A549 (cell line): ENCODE measurements around the gene DMAP1. TPM values are rescaled to one million over a fixed set of nuclear protein-coding genes. Genes with fewer than 3 reads are reported as not detected.

Source experiments
- ATAC-seq, 2 experiments: fragments of 200-7000 bp in 1 of 2; fragments of >200 bp in 1 of 2; cut with Nextera tagmentation in 1 of 2; cut with Tn5 transposase in 1 of 2; 3 replicates each; pipeline versions ENCODE4 v1.8.0 to v1.9.1; 2018 to 2020; ENCODE audit warnings: mild to moderate bottlenecking in 1 of 2, moderate library complexity in 1 of 2
- CTCF ChIA-PET: fragments of 300-600 bp; sonication (Branson Sonifier 250); formaldehyde crosslinking; extraction: SDS; loops from one replicate; lab custom pipeline; 2021; ENCODE audit warnings: antibody characterized with exemption, inconsistent platforms; lab: Yijun Ruan, JAX
- POLR2A ChIA-PET: fragments of 350-600 bp; formaldehyde crosslinking; extraction: SDS; loops from one replicate; lab custom pipeline; 2021; ENCODE audit warnings: antibody characterized with exemption, inconsistent platforms; lab: Yijun Ruan, JAX
- DNase-seq, 2 experiments: peaks; one replicate each; pipeline versions ENCODE4 v3.0.0 to v3.0.0-alpha.2; 2011 to 2016; ENCODE audit warnings: low read depth in 1 of 2, low spot score in 1 of 2
- FAIRE-seq: peaks from 2 replicates; lab custom pipeline; 2011; peaks lifted over from hg19 to GRCh38; lab: Jason Lieb, UNC
- H3K27ac ChIP-seq, 2 experiments: fragments of >200 bp; sonication (Bioruptor Twin); formaldehyde crosslinking; 3 replicates each; pipeline ENCODE4 v1.5.1; 2016 to 2017
- H3K4me1 ChIP-seq: fragments of >200 bp; sonication (Bioruptor Twin); formaldehyde crosslinking; 3 replicates; pipeline ENCODE4 v1.6.1; 2016
- H3K4me2 ChIP-seq: fragments of >200 bp; sonication (Bioruptor Twin); formaldehyde crosslinking; 3 replicates; pipeline ENCODE4 v1.6.1; 2016
- H3K4me3 ChIP-seq: fragments of >200 bp; sonication (Bioruptor Twin); formaldehyde crosslinking; 3 replicates; pipeline ENCODE4 v1.5.1; 2016
- H3K9me3 ChIP-seq: fragments of >200 bp; sonication (Bioruptor Twin); formaldehyde crosslinking; 3 replicates; pipeline ENCODE4 v1.6.1; 2016
- BCL3 ChIP-seq: fragments of >200 bp; sonication (Bioruptor Twin); formaldehyde crosslinking; IDR thresholded peaks from 3 replicates; pipeline ENCODE4 v1.6.1; 2016
- CBX2 ChIP-seq: fragments of 200-600 bp; sonication (generic); IDR thresholded peaks from 2 replicates; pipeline ENCODE4 v1.6.1; 2016; ENCODE audit warnings: low read depth, mild to moderate bottlenecking, borderline replicate concordance
- ESRRA ChIP-seq: fragments of 150-350 bp; IDR thresholded peaks from 2 replicates; pipeline ENCODE4 v1.6.1; 2014; ENCODE audit warnings: mild to moderate bottlenecking, low read length, borderline replicate concordance
- HDAC2 ChIP-seq: fragments of 200-600 bp; sonication (generic); IDR thresholded peaks from 2 replicates; pipeline ENCODE4 v1.6.1; 2016
- HEYL ChIP-seq: fragments of 250-450 bp; sonication (Bioruptor Pico); IDR thresholded peaks from 2 replicates; pipeline ENCODE4 v1.8.0; 2021; ENCODE audit warnings: mild to moderate bottlenecking, moderate library complexity
- HOXB13 ChIP-seq: fragments of 250-450 bp; sonication (Bioruptor Pico); IDR thresholded peaks from 2 replicates; pipeline ENCODE4 v1.5.0; 2020; ENCODE audit warnings: low read depth, mild to moderate bottlenecking, moderate library complexity
- JUNB ChIP-seq: fragments of >200 bp; sonication (Bioruptor Twin); formaldehyde crosslinking; IDR thresholded peaks from 2 replicates; pipeline ENCODE4 v1.6.1; 2016
- KDM1A ChIP-seq: fragments of 200-600 bp; sonication (generic); IDR thresholded peaks from 2 replicates; pipeline ENCODE4 v1.6.1; 2016; ENCODE audit warnings: low read depth, mild to moderate bottlenecking
- KDM5A ChIP-seq: fragments of 200-600 bp; sonication (generic); IDR thresholded peaks from 2 replicates; pipeline ENCODE4 v1.6.1; 2016; ENCODE audit warnings: antibody characterized with exemption, mild to moderate bottlenecking
- MYC ChIP-seq: IDR thresholded peaks from 2 replicates; pipeline ENCODE4 v1.6.1; 2012; ENCODE audit warnings: mild to moderate bottlenecking, inconsistent platforms, low read length, improper control_type of control experiment, borderline replicate concordance
- NFE2L2 ChIP-seq: fragments of 150-350 bp; conservative IDR thresholded peaks from 2 replicates; pipeline ENCODE4 v1.6.1; 2014; ENCODE audit warnings: low read length
- NPAS2 ChIP-seq: fragments of 250-450 bp; sonication (Bioruptor Pico); IDR thresholded peaks from 2 replicates; pipeline ENCODE4 v1.8.0; 2022; ENCODE audit warnings: mild to moderate bottlenecking, moderate library complexity, borderline replicate concordance
- NR3C1 ChIP-seq: fragments of >200 bp; sonication (Bioruptor Twin); formaldehyde crosslinking; IDR thresholded peaks from 3 replicates; pipeline ENCODE4 v1.6.1; 2017
- RARB ChIP-seq: fragments of 250-450 bp; sonication (Bioruptor Pico); IDR thresholded peaks from 2 replicates; pipeline ENCODE4 v1.8.0; 2021; ENCODE audit warnings: mild to moderate bottlenecking, moderate library complexity
- RCOR1 ChIP-seq: fragments of 150-350 bp; IDR thresholded peaks from 2 replicates; pipeline ENCODE4 v1.6.1; 2014; ENCODE audit warnings: antibody characterized with exemption, low read length, low read depth
- RFX5 ChIP-seq: fragments of 450-650 bp; IDR thresholded peaks from 2 replicates; pipeline ENCODE4 v1.7.1; 2014; ENCODE audit warnings: antibody characterized with exemption, mild to moderate bottlenecking, moderate library complexity
- USF2 ChIP-seq: fragments of 450-650 bp; IDR thresholded peaks from 2 replicates; pipeline ENCODE4 v1.6.1; 2014; ENCODE audit warnings: antibody characterized with exemption
- ZFP36 ChIP-seq: fragments of 450-650 bp; IDR thresholded peaks from 2 replicates; pipeline ENCODE4 v1.6.1; 2014; ENCODE audit warnings: borderline replicate concordance; ENCODE audit not compliant: partially characterized antibody
- WGBS: methylation state at CpG from one replicate; pipeline ENCODE4 v1.1.6; 2017; ENCODE audit errors: missing lambda C conversion rate; 5-methylcytosine and 5-hydroxymethylcytosine counted together
- polyA plus RNA-seq, 4 experiments: library from polyadenylated mRNA; depleted of rRNA in 3 of 4; stranded (reverse); fragments of >200 nt; fragmentation: RNase III in 1 of 4; extraction: RNeasy Plus Mini Kit Qiagen cat#74134 plus additional on column Dnase treatment in 1 of 4; gene quantifications; 2 replicates in 3 of 4; 3 replicates in 1 of 4; pipeline ENCODE4 v1.2.3, GENCODE V29; 2011 to 2017
- TF ChIP-seq, protein P1 (sequence below): fragments of 200-600 bp; sonication (generic); IDR thresholded peaks from 2 replicates; pipeline ENCODE4 v1.6.1; 2016; ENCODE audit warnings: antibody characterized with exemption, mild to moderate bottlenecking, moderate library complexity
- TF ChIP-seq, protein P2 (sequence below): IDR thresholded peaks from 2 replicates; pipeline ENCODE4 v1.6.1; 2012
- TF ChIP-seq, protein P3 (sequence below): fragments of 250-450 bp; sonication (Bioruptor Pico); IDR thresholded peaks from 2 replicates; pipeline ENCODE4 v1.5.0; 2020; ENCODE audit warnings: low read depth, mild to moderate bottlenecking, moderate library complexity

DMAP1 gene
- polyA plus RNA-seq, 2 of the 4 experiments (the other 2 are of a cell fraction) = 26.3 to 28.2 TPM

GRCh38 chr1:44243782-44244495 lies 30.7 kb downstream of the DMAP1 start:
- ChIA-PET CTCF (interaction anchor here (1.2 kb wide), 1 partner anchor 26 kb away, joined by 4 read pairs; no protein-coding TSS in a partner anchor), POLR2A (no interaction called here)
- WGBS = 98% methylated on average over 7 of the region's 7 CpGs
- Histone ChIP-seq H3K4me3 (no peak overlapping the region), H3K4me2 (no peak overlapping the region), H3K4me1 (no peaks in the 10 kb centered on the region), H3K27ac (no peak overlapping the region), H3K9me3 (no peaks in the 10 kb centered on the region)
- DNase-seq (no peak), FAIRE-seq (no peak), ATAC-seq (no peak)
- TF ChIP-seq NFE2L2 (no peak), MYC (no peak), RCOR1 (no peak), HOXB13 (no peak), KDM5A (no peak), BCL3 (no peak), NR3C1 (no peak), CBX2 (no peak), RARB (CRISPR knock-in tag) (no peak), NPAS2 (no peak), ESRRA (no peak), HDAC2 (no peak), HEYL (CRISPR knock-in tag) (no peak), USF2 (no peak), JUNB (no peak), ZFP36 (no peak), RFX5 (no peak)
- TF ChIP-seq, protein P1, sequence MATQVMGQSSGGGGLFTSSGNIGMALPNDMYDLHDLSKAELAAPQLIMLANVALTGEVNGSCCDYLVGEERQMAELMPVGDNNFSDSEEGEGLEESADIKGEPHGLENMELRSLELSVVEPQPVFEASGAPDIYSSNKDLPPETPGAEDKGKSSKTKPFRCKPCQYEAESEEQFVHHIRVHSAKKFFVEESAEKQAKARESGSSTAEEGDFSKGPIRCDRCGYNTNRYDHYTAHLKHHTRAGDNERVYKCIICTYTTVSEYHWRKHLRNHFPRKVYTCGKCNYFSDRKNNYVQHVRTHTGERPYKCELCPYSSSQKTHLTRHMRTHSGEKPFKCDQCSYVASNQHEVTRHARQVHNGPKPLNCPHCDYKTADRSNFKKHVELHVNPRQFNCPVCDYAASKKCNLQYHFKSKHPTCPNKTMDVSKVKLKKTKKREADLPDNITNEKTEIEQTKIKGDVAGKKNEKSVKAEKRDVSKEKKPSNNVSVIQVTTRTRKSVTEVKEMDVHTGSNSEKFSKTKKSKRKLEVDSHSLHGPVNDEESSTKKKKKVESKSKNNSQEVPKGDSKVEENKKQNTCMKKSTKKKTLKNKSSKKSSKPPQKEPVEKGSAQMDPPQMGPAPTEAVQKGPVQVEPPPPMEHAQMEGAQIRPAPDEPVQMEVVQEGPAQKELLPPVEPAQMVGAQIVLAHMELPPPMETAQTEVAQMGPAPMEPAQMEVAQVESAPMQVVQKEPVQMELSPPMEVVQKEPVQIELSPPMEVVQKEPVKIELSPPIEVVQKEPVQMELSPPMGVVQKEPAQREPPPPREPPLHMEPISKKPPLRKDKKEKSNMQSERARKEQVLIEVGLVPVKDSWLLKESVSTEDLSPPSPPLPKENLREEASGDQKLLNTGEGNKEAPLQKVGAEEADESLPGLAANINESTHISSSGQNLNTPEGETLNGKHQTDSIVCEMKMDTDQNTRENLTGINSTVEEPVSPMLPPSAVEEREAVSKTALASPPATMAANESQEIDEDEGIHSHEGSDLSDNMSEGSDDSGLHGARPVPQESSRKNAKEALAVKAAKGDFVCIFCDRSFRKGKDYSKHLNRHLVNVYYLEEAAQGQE = no peak
- TF ChIP-seq, protein P2, sequence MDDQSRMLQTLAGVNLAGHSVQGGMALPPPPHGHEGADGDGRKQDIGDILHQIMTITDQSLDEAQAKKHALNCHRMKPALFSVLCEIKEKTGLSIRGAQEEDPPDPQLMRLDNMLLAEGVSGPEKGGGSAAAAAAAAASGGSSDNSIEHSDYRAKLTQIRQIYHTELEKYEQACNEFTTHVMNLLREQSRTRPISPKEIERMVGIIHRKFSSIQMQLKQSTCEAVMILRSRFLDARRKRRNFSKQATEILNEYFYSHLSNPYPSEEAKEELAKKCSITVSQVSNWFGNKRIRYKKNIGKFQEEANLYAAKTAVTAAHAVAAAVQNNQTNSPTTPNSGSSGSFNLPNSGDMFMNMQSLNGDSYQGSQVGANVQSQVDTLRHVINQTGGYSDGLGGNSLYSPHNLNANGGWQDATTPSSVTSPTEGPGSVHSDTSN = no peak

DNA sequence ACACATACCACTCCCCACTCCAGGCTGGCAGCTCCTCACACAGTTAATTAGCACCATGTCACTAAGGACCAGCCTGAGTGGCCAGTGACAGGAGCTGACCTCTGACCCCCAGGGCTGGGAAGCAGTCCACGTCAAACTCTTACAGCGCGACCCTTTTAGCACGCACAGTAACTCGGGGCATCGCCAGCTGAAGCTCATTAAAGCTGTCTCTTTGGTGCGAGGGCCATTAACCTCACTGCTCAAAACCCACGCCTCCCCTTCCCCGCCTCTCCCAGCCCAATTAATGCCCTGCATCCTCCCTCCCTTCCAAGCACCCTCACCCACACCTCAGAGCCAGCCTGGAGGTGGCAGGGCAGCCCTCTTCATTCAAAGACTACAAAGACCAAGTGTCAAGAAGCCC lies 31.7 kb downstream of the DMAP1 start:
- no peak overlapping the region for H3K4me3 ChIP-seq
- H3K4me2 ChIP-seq = no peak overlapping the region
- 100% methylated on average over 8 of the region's 9 CpGs for WGBS
- H3K4me1 ChIP-seq = no peaks in the 10 kb centered on the region
- CTCF ChIA-PET = no interaction called here
- no peak for TF ChIP-seq KDM1A
- TF ChIP-seq, protein P3, sequence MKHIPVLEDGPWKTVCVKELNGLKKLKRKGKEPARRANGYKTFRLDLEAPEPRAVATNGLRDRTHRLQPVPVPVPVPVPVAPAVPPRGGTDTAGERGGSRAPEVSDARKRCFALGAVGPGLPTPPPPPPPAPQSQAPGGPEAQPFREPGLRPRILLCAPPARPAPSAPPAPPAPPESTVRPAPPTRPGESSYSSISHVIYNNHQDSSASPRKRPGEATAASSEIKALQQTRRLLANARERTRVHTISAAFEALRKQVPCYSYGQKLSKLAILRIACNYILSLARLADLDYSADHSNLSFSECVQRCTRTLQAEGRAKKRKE = no peak
- TF ChIP-seq CBX2 = no peak
- H3K9me3 ChIP-seq = no peaks in the 10 kb centered on the region
- no peak overlapping the region for H3K27ac ChIP-seq
- no peak for ATAC-seq
- FAIRE-seq = no peak
- DNase-seq = no peak
- POLR2A ChIA-PET = no interaction called here
